Mesothelial cell of epicardium (in vitro differentiated cells): ENCODE measurements around the gene RNF220. TPM values are rescaled to one million over a fixed set of nuclear protein-coding genes. Genes with fewer than 3 reads are reported as not detected.

Experiments used
- DNase-seq, 2 experiments: peaks; one replicate each; pipeline ENCODE4 v3.0.0; 2021; ENCODE audit warnings: low spot score in 2 of 2; ENCODE audit not compliant: unreplicated experiment in 2 of 2
- H3K27ac Mint-ChIP-seq: 2 replicates; pipeline ENCODE4 v1.8.0; 2021; ENCODE audit warnings: mixed read lengths
- H3K27me3 Mint-ChIP-seq: 2 replicates; pipeline ENCODE4 v1.8.0; 2021; ENCODE audit warnings: low read depth, mixed read lengths
- H3K36me3 Mint-ChIP-seq: 2 replicates; pipeline ENCODE4 v1.8.0; 2021; ENCODE audit warnings: mixed read lengths
- H3K4me1 Mint-ChIP-seq: 2 replicates; pipeline ENCODE4 v1.8.0; 2021; ENCODE audit warnings: mixed read lengths
- H3K4me3 Mint-ChIP-seq: 2 replicates; pipeline ENCODE4 v1.8.0; 2021; ENCODE audit warnings: mild to moderate bottlenecking, moderate library complexity, mixed read lengths
- H3K9me3 Mint-ChIP-seq: 2 replicates; pipeline ENCODE4 v1.8.0; 2021; ENCODE audit warnings: mixed read lengths
- total RNA-seq: library from RNA; stranded (reverse); gene quantifications from 3 replicates; pipeline ENCODE4 v1.2.1, GENCODE V29; 2021
- TF ChIP-seq, protein P1 (sequence below): fragments of 200-600 bp; sonication (generic); IDR thresholded peaks from one replicate; pipeline ENCODE4 v1.5.0; 2021; ENCODE audit warnings: antibody characterized with exemption; ENCODE audit not compliant: unreplicated experiment

Gene RNF220
- total RNA-seq, 1 donor from 2014 or later, result 84.2 TPM

DNA sequence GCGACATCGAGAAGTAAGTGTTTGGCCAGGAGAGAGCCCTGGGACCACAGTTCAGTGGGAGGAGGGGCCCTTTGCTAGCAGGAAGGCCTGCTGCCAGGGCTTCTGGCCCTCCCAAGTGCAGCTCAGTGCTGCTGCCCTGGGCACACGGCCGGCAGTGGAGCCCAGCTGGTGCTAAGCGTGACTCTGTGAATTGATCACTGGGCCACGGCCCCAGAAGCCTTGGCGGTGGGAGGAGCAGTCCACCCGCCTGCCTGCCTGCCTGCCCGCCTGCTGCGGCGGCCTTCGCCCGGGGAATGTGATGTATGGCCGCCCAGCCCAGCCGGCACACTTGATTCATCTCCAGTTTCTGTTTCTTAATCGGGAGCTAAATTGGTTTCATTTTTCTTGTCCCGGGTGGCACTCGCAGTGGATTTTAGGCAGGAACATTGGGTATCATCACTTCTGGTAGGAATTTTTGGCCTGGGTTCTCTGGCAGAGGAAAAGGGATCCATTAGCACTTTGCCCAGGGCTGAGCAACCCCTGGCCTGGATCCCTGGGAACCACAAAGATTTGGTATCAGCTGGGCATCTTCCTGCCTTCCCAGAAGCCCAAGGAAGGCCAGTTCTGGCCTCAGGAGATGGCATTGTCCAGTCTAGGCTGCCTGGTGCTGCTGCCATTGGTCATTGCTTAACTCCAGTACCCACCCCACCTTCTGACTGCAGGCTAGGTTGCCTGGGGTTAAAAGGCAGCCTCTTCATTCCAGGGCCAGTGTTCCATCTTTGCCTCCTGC lies 240.6 kb downstream of the RNF220 start:
- Mint-ChIP-seq H3K27me3 (no peaks in the 10 kb centered on the region), H3K27ac (no peak overlapping the region), H3K36me3 (peaks cover 18% of the 10 kb centered on the region), H3K4me3 (no peak overlapping the region), H3K9me3 (no peaks in the 10 kb centered on the region), H3K4me1 (no peaks in the 10 kb centered on the region)
- no peak for DNase-seq
- TF ChIP-seq, protein P1, sequence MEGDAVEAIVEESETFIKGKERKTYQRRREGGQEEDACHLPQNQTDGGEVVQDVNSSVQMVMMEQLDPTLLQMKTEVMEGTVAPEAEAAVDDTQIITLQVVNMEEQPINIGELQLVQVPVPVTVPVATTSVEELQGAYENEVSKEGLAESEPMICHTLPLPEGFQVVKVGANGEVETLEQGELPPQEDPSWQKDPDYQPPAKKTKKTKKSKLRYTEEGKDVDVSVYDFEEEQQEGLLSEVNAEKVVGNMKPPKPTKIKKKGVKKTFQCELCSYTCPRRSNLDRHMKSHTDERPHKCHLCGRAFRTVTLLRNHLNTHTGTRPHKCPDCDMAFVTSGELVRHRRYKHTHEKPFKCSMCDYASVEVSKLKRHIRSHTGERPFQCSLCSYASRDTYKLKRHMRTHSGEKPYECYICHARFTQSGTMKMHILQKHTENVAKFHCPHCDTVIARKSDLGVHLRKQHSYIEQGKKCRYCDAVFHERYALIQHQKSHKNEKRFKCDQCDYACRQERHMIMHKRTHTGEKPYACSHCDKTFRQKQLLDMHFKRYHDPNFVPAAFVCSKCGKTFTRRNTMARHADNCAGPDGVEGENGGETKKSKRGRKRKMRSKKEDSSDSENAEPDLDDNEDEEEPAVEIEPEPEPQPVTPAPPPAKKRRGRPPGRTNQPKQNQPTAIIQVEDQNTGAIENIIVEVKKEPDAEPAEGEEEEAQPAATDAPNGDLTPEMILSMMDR, result no peak

DNA sequence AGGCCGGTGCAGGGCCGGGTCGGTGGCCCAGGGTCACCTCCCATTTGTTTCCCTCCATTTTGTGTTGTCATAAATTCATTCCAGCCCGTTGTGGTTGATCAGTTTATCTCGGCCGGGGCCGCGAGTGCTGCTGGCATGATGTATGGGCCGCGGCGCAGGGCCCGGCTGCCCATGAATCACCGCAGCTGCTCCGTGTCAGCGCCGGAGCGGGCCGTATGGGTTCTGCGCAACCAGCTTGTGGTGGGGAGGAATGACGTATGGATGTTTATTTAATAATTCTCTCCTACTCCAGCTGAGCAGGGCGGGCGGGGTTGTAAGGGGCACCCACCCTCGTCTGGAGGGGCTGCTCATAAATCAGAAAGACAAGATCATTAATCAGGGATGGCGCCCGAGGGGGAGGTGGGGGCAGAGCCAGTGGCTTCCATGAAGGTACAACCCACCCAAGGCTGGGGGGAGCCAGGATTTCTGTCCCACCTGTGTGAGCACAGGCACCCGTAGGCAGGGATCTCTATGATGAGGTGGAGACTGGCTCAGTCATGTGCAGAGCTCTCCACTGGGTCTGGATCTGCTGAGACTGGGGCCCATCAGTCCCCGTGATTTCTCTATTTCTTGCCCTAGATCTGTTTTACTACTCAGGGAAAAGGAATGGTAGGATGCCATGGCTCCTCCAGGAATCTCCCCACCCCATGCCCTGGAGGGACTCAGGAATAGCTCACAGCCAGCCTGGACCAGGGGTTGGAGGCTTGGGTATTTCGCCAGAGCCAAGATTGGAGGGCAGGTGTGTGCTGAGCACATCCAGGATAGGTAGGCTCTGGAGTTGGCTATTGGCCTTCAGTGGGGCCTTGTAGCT lies 241.4 kb downstream of the RNF220 start:
- peaks cover 18% of the 10 kb centered on the region for H3K36me3 Mint-ChIP-seq
- H3K27me3 Mint-ChIP-seq, result no peaks in the 10 kb centered on the region
- no peak overlapping the region for H3K27ac Mint-ChIP-seq
- no peak for DNase-seq
- no peaks in the 10 kb centered on the region for H3K9me3 Mint-ChIP-seq
- H3K4me3 Mint-ChIP-seq, result no peak overlapping the region
- TF ChIP-seq, protein P1, result no peak
- no peaks in the 10 kb centered on the region for H3K4me1 Mint-ChIP-seq

DNA sequence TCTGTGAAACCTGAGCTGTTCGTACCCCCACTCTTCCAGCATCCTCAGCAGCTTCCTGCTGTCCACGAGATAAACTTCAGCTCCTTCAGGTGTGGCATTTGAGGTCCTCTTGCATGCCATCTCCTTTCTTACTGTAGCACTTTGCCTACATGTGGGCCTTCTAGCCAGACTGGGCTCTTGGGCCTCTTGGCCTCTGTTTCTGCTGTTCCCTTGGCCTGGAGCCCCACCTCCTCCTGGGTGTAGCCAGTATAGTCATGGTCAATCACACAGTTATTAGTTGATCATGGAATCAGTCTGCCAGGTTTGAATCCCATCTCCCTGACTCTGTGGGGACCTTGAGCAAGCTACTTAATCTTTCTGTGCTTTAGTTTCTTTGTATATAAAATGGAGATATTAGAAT lies 242.8 kb downstream of the RNF220 start:
- no peaks in the 10 kb centered on the region for H3K9me3 Mint-ChIP-seq
- H3K4me1 Mint-ChIP-seq, result no peaks in the 10 kb centered on the region
- DNase-seq, result no peak
- no peak overlapping the region for H3K4me3 Mint-ChIP-seq
- peaks cover 17% of the 10 kb centered on the region for H3K36me3 Mint-ChIP-seq
- TF ChIP-seq, protein P1, result no peak
- H3K27me3 Mint-ChIP-seq, result no peaks in the 10 kb centered on the region
- no peak overlapping the region for H3K27ac Mint-ChIP-seq

DNA sequence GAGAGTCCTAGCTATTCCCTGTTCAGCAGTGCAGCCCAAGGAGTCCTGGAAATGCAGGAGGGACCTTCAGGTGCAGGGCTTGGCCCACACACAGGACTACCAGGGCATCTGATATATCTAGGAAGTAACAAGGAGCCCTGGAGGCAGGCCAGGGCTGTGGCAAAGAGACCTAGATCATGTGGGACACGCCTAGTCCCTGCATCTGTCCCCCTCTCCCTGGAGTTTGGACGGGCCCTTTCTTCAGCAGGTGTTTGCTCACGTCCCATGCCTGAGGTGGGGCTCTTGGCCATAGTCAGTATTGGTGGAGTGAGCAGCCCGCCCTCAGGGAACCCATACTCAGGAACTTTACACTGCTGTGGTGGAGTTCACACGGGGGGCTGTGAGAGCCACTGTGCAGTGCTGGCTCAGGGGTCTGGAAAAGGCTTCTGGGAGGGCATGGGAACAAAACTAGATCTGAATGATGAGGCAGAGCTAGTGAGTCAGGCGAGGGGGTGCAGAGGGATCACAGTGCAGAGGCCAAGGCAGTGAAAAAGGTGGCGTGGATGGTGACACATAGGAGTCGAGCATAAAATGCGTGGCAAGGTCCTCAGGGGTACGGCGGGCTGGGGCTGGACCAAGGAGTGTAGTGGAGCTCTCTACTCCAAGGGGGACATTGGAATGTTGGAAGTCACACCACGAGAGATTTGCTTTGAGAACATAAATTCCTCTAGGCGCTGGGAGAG lies 243.6 kb downstream of the RNF220 start:
- no peaks in the 10 kb centered on the region for H3K27me3 Mint-ChIP-seq
- H3K4me3 Mint-ChIP-seq, result no peak overlapping the region
- H3K27ac Mint-ChIP-seq, result no peak overlapping the region
- no peaks in the 10 kb centered on the region for H3K9me3 Mint-ChIP-seq
- H3K36me3 Mint-ChIP-seq, result peaks cover 17% of the 10 kb centered on the region
- TF ChIP-seq, protein P1, result no peak
- no peak for DNase-seq
- H3K4me1 Mint-ChIP-seq, result no peaks in the 10 kb centered on the region

DNA sequence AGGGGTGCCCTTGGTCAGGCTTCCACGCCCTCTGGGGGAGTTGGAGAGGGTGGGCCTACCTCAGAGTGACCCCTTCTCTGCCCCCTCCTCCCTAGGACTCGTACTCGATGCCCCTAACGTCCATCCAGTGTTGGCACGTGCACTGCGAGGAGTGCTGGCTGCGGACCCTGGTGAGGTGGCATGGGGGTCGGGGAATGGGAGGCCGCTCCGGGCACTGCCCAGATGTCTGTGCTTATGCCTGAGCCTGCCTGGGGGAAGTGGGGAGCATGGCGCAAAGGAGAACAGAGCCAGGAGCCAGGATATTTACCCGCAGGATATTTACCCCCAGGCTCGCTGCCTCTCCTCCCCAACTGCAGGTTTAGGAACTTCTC lies 244.7 kb downstream of the RNF220 start:
- no peak overlapping the region for H3K4me3 Mint-ChIP-seq
- no peaks in the 10 kb centered on the region for H3K4me1 Mint-ChIP-seq
- DNase-seq, result no peak
- H3K36me3 Mint-ChIP-seq, result peaks cover 19% of the 10 kb centered on the region
- TF ChIP-seq, protein P1, result no peak
- no peak overlapping the region for H3K27ac Mint-ChIP-seq
- no peaks in the 10 kb centered on the region for H3K27me3 Mint-ChIP-seq
- H3K9me3 Mint-ChIP-seq, result no peaks in the 10 kb centered on the region
